ENCODE data around the gene MYH9.

The MYH9 gene

GRCh38 chr22:36384766-36385481 lies 2.8 kb downstream of the MYH9 start:
- peaks cover 54% of the 10 kb centered on the region for H3K4me1 ChIP-seq (ENCODE audit: insufficient read depth, poor library complexity, severe bottlenecking)
- H3K4me3 ChIP-seq (ENCODE audit: severe bottlenecking), result peak overlapping the region; percentile 83
- H3K36me3 ChIP-seq (ENCODE audit: low read depth), result peaks cover 73% of the 10 kb centered on the region
- peak overlapping the region; percentile 96 for H3K27ac ChIP-seq (ENCODE audit: poor library complexity, severe bottlenecking)
- no peaks in the 10 kb centered on the region for H3K9me3 ChIP-seq (ENCODE audit: severe bottlenecking)
- no peaks in the 10 kb centered on the region for H3K27me3 ChIP-seq (ENCODE audit: insufficient read depth, poor library complexity, severe bottlenecking)
- no peak for ATAC-seq (ENCODE audit: low read depth)
- no peak for TF ChIP-seq CTCF (IDR thresholded peaks at IDR 0.05; ENCODE audit: poor library complexity, severe bottlenecking)
- no peak for DNase-seq (ENCODE audit: low spot score)

GRCh38 chr22:36383110-36383581 lies 4.6 kb downstream of the MYH9 start:
- no peak for TF ChIP-seq CTCF (IDR thresholded peaks at IDR 0.05; ENCODE audit: poor library complexity, severe bottlenecking)
- Histone ChIP-seq H3K9me3 (ENCODE audit: severe bottlenecking) (no peaks in the 10 kb centered on the region), H3K36me3 (ENCODE audit: low read depth) (peaks cover 89% of the 10 kb centered on the region), H3K27me3 (ENCODE audit: insufficient read depth, poor library complexity, severe bottlenecking) (no peaks in the 10 kb centered on the region), H3K4me1 (ENCODE audit: insufficient read depth, poor library complexity, severe bottlenecking) (peaks cover 65% of the 10 kb centered on the region), H3K4me3 (ENCODE audit: severe bottlenecking) (no peak overlapping the region), H3K27ac (ENCODE audit: poor library complexity, severe bottlenecking) (peak overlapping the region; percentile 96)
- DNase-seq (ENCODE audit: low spot score) (no peak), ATAC-seq (ENCODE audit: low read depth) (peak; percentile 1; the same call in 2 of the 3 replicates)

- Histone ChIP-seq H3K9me3 (ENCODE audit: severe bottlenecking) (no peaks in the 10 kb centered on the region), H3K36me3 (ENCODE audit: low read depth) (peaks cover 98% of the 10 kb centered on the region), H3K4me3 (ENCODE audit: severe bottlenecking) (no peak overlapping the region), H3K27ac (ENCODE audit: poor library complexity, severe bottlenecking) (peak overlapping the region; percentile 96), H3K4me1 (ENCODE audit: insufficient read depth, poor library complexity, severe bottlenecking) (peaks cover 73% of the 10 kb centered on the region), H3K27me3 (ENCODE audit: insufficient read depth, poor library complexity, severe bottlenecking) (no peaks in the 10 kb centered on the region)
- DNase-seq (ENCODE audit: low spot score) (no peak), ATAC-seq (ENCODE audit: low read depth) (no peak)
- no peak for TF ChIP-seq CTCF (IDR thresholded peaks at IDR 0.05; ENCODE audit: poor library complexity, severe bottlenecking)
Measured at GRCh38 chr22:36381513-36382128, 6.1 kb downstream of the MYH9 start.

GRCh38 chr22:36379593-36380361 lies 8.0 kb downstream of the MYH9 start:
- no peak for TF ChIP-seq CTCF (IDR thresholded peaks at IDR 0.05; ENCODE audit: poor library complexity, severe bottlenecking)
- H3K36me3 ChIP-seq (ENCODE audit: low read depth), result peaks cover 96% of the 10 kb centered on the region
- peak; percentile 16 for ATAC-seq (ENCODE audit: low read depth)
- H3K9me3 ChIP-seq (ENCODE audit: severe bottlenecking), result no peaks in the 10 kb centered on the region
- peak overlapping the region; percentile 96 for H3K27ac ChIP-seq (ENCODE audit: poor library complexity, severe bottlenecking)
- peaks cover 75% of the 10 kb centered on the region for H3K4me1 ChIP-seq (ENCODE audit: insufficient read depth, poor library complexity, severe bottlenecking)
- H3K4me3 ChIP-seq (ENCODE audit: severe bottlenecking), result no peak overlapping the region
- no peak for DNase-seq (ENCODE audit: low spot score)
- no peaks in the 10 kb centered on the region for H3K27me3 ChIP-seq (ENCODE audit: insufficient read depth, poor library complexity, severe bottlenecking)
